ENCODE results near the gene CEP128. TPM values are rescaled to one million over a fixed set of nuclear protein-coding genes. Genes with fewer than 3 reads are reported as not detected.

CEP128 gene
- total RNA-seq, 1 experiment from 2014 or later, result 16.4 TPM

GRCh38 chr14:80940146-80940545 lies 1.4 kb downstream of the CEP128 start:
- no peak overlapping the region for H3K9ac ChIP-seq (ENCODE audit: low read length)
- H3K27ac ChIP-seq (ENCODE audit: low read depth, low read length), result no peak overlapping the region
- H3K27me3 ChIP-seq (ENCODE audit: insufficient read depth, low read length), result no peaks in the 10 kb centered on the region
- H3K9me2 ChIP-seq (ENCODE audit: insufficient read depth), result no peaks in the 10 kb centered on the region
- no peaks in the 10 kb centered on the region for H4K20me1 ChIP-seq (ENCODE audit: insufficient read depth)
- DNase-seq (ENCODE audit: low read depth, low spot score), result no peak
- peak overlapping the region; percentile 68; the same call in 1 of the 2 replicates for H3K4me2 ChIP-seq (ENCODE audit: low read length)
- H3K9me3 ChIP-seq (ENCODE audit: control insufficient read depth in 1 of 2, insufficient read depth in 1 of 2, low read depth in 1 of 2, low read length in 2 of 2), result no peaks in the 10 kb centered on the region
- H3K4me1 ChIP-seq (ENCODE audit: control insufficient read depth in 1 of 2, insufficient read depth in 2 of 2, low read length in 2 of 2), result peaks cover 4 to 19% of the 10 kb centered on the region in 2 experiments; a peak in 2 of 4 replicates
- RAD21 ChIA-PET (ENCODE audit: low non-redundant PET in 1 of 2, low total read pairs in 2 of 2, uncharacterized antibody in 2 of 2, unreplicated experiment in 2 of 2), result no interaction called here
- no peak overlapping the region for H3K4me3 ChIP-seq (replicated peaks in 1 of 2; ENCODE audit: low read depth in 1 of 2, low read length in 2 of 2)
- no TSS peak for BruUV-seq (replicated peaks)
- no peak overlapping the region for H2AFZ ChIP-seq (ENCODE audit: low read depth, low read length, poor library complexity, severe bottlenecking)
- ATAC-seq, result no peak
- intact Hi-C loops (cut with micrococcal nuclease), result loop anchor here (5.0 kb wide), 1 partner anchor 277 kb away; no protein-coding TSS in a partner anchor
- H3K36me3 ChIP-seq (ENCODE audit: control insufficient read depth in 1 of 2, insufficient read depth in 2 of 2, low read length in 2 of 2), result no peaks in the 10 kb centered on the region
- H3K79me2 ChIP-seq (ENCODE audit: insufficient read depth, low read length), result peaks cover 13% of the 10 kb centered on the region
- no peak for TF ChIP-seq FOSL1 (IDR thresholded peaks at IDR 0.05; ENCODE audit: low read depth)
- POLR2A ChIA-PET, result no interaction called here
- CTCF ChIA-PET, result no interaction called here

GRCh38 chr14:80933686-80934085 lies 7.9 kb downstream of the CEP128 start:
- Histone ChIP-seq H3K27me3 (ENCODE audit: insufficient read depth, low read length) (no peaks in the 10 kb centered on the region), H3K4me2 (ENCODE audit: low read length) (no peak overlapping the region), H3K36me3 (ENCODE audit: control insufficient read depth in 1 of 2, insufficient read depth in 2 of 2, low read length in 2 of 2) (no peaks in the 10 kb centered on the region), H2AFZ (ENCODE audit: low read depth, low read length, poor library complexity, severe bottlenecking) (no peak overlapping the region), H3K9me3 (ENCODE audit: control insufficient read depth in 1 of 2, insufficient read depth in 1 of 2, low read depth in 1 of 2, low read length in 2 of 2) (no peaks in the 10 kb centered on the region), H3K4me1 (ENCODE audit: control insufficient read depth in 1 of 2, insufficient read depth in 2 of 2, low read length in 2 of 2) (peaks cover 4 to 9% of the 10 kb centered on the region in 2 experiments; a peak in 3 of 4 replicates), H3K9ac (ENCODE audit: low read length) (no peak overlapping the region), H4K20me1 (ENCODE audit: insufficient read depth) (no peaks in the 10 kb centered on the region), H3K79me2 (ENCODE audit: insufficient read depth, low read length) (peaks cover 12% of the 10 kb centered on the region), H3K4me3 (replicated peaks in 1 of 2; ENCODE audit: low read depth in 1 of 2, low read length in 2 of 2) (no peak overlapping the region), H3K9me2 (ENCODE audit: insufficient read depth) (no peaks in the 10 kb centered on the region), H3K27ac (ENCODE audit: low read depth, low read length) (no peak overlapping the region)
- ATAC-seq (no peak), DNase-seq (ENCODE audit: low read depth, low spot score) (no peak)
- no TSS peak for BruUV-seq (replicated peaks)
- CTCF ChIA-PET, result no interaction called here
- intact Hi-C loops (cut with micrococcal nuclease), result no loop called here
- POLR2A ChIA-PET, result no interaction called here
- TF ChIP-seq ZNF274 (IDR thresholded peaks at IDR 0.05; ENCODE audit: low read depth, low read length) (no peak), CBX3 (IDR thresholded peaks at IDR 0.05; ENCODE audit: low read depth) (no peak), ATF3 (IDR thresholded peaks at IDR 0.05) (no peak)
- TF ChIP-seq, protein P1, sequence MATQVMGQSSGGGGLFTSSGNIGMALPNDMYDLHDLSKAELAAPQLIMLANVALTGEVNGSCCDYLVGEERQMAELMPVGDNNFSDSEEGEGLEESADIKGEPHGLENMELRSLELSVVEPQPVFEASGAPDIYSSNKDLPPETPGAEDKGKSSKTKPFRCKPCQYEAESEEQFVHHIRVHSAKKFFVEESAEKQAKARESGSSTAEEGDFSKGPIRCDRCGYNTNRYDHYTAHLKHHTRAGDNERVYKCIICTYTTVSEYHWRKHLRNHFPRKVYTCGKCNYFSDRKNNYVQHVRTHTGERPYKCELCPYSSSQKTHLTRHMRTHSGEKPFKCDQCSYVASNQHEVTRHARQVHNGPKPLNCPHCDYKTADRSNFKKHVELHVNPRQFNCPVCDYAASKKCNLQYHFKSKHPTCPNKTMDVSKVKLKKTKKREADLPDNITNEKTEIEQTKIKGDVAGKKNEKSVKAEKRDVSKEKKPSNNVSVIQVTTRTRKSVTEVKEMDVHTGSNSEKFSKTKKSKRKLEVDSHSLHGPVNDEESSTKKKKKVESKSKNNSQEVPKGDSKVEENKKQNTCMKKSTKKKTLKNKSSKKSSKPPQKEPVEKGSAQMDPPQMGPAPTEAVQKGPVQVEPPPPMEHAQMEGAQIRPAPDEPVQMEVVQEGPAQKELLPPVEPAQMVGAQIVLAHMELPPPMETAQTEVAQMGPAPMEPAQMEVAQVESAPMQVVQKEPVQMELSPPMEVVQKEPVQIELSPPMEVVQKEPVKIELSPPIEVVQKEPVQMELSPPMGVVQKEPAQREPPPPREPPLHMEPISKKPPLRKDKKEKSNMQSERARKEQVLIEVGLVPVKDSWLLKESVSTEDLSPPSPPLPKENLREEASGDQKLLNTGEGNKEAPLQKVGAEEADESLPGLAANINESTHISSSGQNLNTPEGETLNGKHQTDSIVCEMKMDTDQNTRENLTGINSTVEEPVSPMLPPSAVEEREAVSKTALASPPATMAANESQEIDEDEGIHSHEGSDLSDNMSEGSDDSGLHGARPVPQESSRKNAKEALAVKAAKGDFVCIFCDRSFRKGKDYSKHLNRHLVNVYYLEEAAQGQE (IDR thresholded peaks at IDR 0.05; ENCODE audit: low read depth), result no peak
- RAD21 ChIA-PET (ENCODE audit: low non-redundant PET in 1 of 2, low total read pairs in 2 of 2, uncharacterized antibody in 2 of 2, unreplicated experiment in 2 of 2), result no interaction called here

All from HCT116 (cell line).